Sigmoid colon (tissue), 4 donors: Measurements from ENCODE around the gene FITM1.

Experiments used
- POLR2A ChIP-seq, 2 donors: fragments of 450-650 bp; IDR thresholded peaks; one replicate each; pipeline ENCODE4 v1.6.1; 2016; ENCODE audit warnings: antibody characterized with exemption in 2 of 2, mild to moderate bottlenecking in 2 of 2, moderate library complexity in 2 of 2
- POLR2AphosphoS5 ChIP-seq, 4 donors: sonication (generic); formaldehyde crosslinking; IDR thresholded peaks; one replicate each; pipeline ENCODE4 v1.6.1; 2017; ENCODE audit warnings: antibody characterized with exemption in 4 of 4

- TF ChIP-seq POLR2A (IDR thresholded peaks at IDR 0.05) (no peak), POLR2AphosphoS5 (IDR thresholded peaks at IDR 0.05) (no peak)
These were observed 8.9 kb downstream of the FITM1 start for GRCh38 chr14:24139272-24139934.
